ENCODE results near the gene TAOK3. TPM values are rescaled to one million over a fixed set of nuclear protein-coding genes. Genes with fewer than 3 reads are reported as not detected.
"Not testable (repeated sequence)": the region's sequence is repeated elsewhere in the genome, so short reads cannot be mapped to it uniquely, and the experiment has no call there.

Gene TAOK3
- polyA plus RNA-seq, 3 donors from 2014 or later, result 62.1 to 162 (median 75.4) TPM

DNA sequence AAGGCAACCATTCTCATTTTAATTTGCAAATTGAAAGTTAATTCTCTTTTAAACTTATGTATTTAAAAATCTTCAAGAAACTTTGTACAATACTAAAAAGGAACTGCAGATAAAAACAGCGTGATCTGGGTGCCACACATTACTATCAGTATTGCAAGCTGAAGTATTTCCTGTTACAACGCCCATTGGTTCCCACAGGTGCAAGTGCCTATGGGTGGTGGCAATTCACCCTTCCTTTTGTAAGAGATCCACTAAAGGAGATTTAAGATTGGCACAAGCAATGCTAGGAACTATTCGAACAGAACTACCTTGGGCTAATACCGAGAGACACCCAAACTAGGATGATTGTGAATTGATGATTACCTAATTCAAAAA is 13.2 kb downstream of the TAOK3 start:
- Mint-ChIP-seq H3K27me3 (ENCODE audit: low read depth in 3 of 3) (no peaks in the 10 kb centered on the region), H3K27ac (peak overlapping the region; percentile 92 to 98 (median 95)), H3K4me3 (peak overlapping the region; percentile 88 to 100 (median 94)), H3K4me1 (peaks cover 66 to 79% of the 10 kb centered on the region in 2 donors), H3K36me3 (peaks cover 0 to 3% (median 0%) of the 10 kb centered on the region in 3 donors), H3K9me3 (no peaks in the 10 kb centered on the region)
- peak in 2 of 3 donors; percentile 46 to 49 for DNase-seq

DNA sequence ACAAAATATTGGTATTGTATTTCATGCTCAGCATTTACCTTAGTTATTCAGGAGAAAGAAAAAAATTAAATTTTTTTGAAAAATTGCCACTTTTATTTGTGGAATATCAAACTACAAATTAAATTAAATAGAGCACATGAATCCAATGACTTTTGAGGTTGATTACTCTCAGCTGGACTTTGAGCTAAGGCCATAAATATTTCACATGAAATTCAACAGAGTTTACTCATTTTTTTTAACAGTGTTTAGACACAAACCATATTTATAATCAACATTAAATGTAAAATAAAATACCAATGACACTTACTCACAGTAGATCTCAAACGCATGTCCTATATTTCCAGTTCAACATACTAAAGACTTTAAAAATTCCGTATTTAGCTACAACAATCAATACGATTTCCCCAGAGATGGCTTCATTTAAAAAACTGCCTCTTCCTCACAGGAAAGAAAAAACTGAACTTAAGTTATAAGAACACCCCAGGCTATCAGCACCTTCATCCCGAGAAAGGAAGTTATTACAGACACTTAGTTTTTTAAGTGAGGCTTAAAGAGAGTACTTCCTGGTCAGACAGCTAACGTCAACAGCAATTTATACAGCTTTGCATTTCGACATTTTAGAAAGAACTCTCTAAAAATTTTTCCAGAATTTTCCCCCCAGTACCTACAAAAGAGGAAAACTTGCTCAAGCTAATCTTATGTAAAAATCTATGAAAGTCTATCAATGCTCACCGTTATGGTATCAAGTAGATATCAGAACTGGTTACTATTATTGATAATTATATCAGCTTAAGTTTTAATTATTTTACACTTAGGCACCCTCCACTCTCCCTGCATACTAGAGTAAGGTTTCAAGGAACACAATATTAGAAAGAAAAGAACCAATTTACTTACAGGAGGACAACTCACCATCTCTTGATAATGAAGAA is 13.8 kb downstream of the TAOK3 start:
- Mint-ChIP-seq H3K27ac (peak overlapping the region; percentile 92 to 98 (median 95)), H3K27me3 (ENCODE audit: low read depth in 3 of 3) (no peaks in the 10 kb centered on the region), H3K4me3 (peak overlapping the region; percentile 88 to 100 (median 94)), H3K9me3 (no peaks in the 10 kb centered on the region), H3K36me3 (peaks cover 3 to 6% (median 4%) of the 10 kb centered on the region in 3 donors), H3K4me1 (peaks cover 67 to 79% of the 10 kb centered on the region in 2 donors)
- peak in 2 of 3 donors; percentile 25 to 30 for DNase-seq

DNA sequence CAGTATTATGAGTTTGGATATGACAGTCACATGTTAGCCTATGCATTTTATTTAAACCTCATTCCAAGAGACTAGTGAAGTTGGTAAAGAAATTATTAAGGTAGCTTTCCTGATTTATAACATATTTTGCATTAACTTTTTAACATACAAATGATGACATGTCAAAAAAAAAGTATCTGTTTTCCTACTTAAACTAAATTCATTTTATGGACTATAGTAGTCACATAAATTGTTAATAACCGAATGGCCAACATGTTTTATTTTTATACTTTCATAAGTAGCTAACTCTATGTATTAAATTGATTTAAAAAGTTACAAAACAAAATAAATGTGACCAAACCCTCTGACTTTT is 14.7 kb downstream of the TAOK3 start:
- Mint-ChIP-seq H3K36me3 (peaks cover 3 to 10% (median 6%) of the 10 kb centered on the region in 3 donors), H3K4me3 (peak overlapping the region; percentile 88 to 100 (median 94)), H3K27ac (peak overlapping the region; percentile 92 to 98 (median 95)), H3K27me3 (ENCODE audit: low read depth in 3 of 3) (no peaks in the 10 kb centered on the region), H3K4me1 (peaks cover 70 to 80% of the 10 kb centered on the region in 2 donors), H3K9me3 (no peaks in the 10 kb centered on the region)
- DNase-seq, result no peak

DNA sequence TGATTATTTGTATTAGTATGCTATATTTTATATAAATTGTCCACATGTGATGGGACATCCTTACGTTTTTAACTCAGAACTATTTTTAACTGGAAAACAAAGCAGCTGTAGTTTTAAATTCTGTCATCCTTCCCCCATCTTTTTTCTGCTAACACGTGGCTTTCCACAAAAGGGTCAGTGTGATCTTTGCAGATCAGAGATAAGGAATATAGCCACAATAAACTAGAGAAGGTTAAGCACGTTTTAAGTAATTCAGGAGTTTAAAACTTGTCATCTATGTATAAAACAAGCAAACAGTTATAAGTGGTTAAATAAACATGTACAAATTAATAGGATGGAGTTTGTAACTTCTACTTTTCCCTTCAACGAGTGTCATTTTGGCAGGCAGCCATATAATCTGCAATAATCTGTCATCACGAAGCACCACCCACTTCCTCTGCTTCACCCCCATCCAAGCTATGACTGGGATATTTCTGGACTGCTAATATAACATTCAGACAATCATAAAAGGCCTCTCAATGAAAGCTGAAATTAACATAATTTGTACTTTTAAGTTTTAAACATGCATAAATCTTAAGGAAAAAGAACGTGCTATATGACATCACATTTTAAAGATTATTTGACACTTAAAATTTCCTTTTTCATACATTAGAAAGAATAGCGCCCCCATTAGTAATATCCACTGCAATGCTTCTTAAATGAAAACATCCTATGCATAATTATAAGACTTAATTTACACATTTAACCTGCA is 15.3 kb downstream of the TAOK3 start:
- peak; percentile 65 to 71 (median 70) for DNase-seq
- peak overlapping the region; percentile 88 to 100 (median 94) for H3K4me3 Mint-ChIP-seq
- H3K27ac Mint-ChIP-seq, result peak overlapping the region; percentile 77 to 98 (median 93)
- H3K27me3 Mint-ChIP-seq (ENCODE audit: low read depth in 3 of 3), result no peaks in the 10 kb centered on the region
- no peaks in the 10 kb centered on the region for H3K9me3 Mint-ChIP-seq
- peaks cover 73 to 82% of the 10 kb centered on the region in 2 donors for H3K4me1 Mint-ChIP-seq
- peaks cover 3 to 11% (median 6%) of the 10 kb centered on the region in 3 donors for H3K36me3 Mint-ChIP-seq

DNA sequence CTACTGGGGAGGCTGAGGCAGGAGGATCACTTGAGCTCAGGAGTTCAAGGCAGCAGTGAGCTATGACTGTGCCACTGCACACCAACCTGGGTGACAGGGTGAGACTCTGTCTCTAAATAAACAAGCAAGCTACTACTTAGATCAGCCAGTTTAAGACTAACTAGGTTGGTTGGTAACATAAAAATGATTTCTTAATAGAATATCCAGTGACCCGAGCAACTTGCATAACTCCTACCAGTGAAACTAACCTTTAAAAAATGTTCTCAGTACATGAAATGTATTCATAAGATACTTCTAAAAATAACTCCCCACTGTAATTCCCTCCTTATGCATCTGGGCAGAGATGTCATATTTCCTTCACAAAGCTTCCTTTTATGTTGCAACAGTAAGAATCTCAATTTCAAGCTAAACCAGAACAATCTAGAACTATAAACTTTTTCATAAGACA is 15.9 kb downstream of the TAOK3 start:
- H3K36me3 Mint-ChIP-seq, result peaks cover 3 to 11% (median 6%) of the 10 kb centered on the region in 3 donors
- no peaks in the 10 kb centered on the region for H3K27me3 Mint-ChIP-seq (ENCODE audit: low read depth in 3 of 3)
- peaks cover 72 to 78% of the 10 kb centered on the region in 2 donors for H3K4me1 Mint-ChIP-seq
- peak overlapping the region; percentile 88 to 100 (median 94) for H3K4me3 Mint-ChIP-seq
- H3K9me3 Mint-ChIP-seq, result no peaks in the 10 kb centered on the region
- no peak for DNase-seq
- H3K27ac Mint-ChIP-seq, result peak overlapping the region; percentile 77 to 98 (median 93)

DNA sequence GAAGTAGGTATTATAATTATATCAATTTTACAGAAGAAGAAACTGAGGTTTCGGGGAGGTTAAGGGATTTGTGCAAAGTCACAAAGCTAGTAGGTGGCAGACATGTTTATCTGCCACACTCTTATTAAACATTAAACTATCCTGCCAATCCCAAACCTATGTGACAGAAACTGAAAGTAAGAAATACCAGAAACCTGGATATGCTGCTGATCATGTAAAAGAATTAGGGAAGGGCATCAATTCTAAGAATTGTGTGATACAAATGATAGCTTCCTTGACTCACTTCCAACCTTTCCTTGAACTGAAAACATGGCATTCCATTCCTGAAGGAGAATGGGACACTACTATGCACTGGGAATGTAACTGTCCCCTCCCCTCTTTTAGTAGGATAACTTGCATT is 16.9 kb downstream of the TAOK3 start:
- Mint-ChIP-seq H3K4me1 (peaks cover 75 to 88% of the 10 kb centered on the region in 2 donors), H3K36me3 (peaks cover 3 to 11% (median 6%) of the 10 kb centered on the region in 3 donors), H3K9me3 (no peaks in the 10 kb centered on the region), H3K27me3 (ENCODE audit: low read depth in 3 of 3) (no peaks in the 10 kb centered on the region), H3K4me3 (peak overlapping the region in 4 of 5 donors; percentile 15 to 60 (median 48)), H3K27ac (peak overlapping the region; percentile 61 to 98 (median 90))
- DNase-seq, result no peak

DNA sequence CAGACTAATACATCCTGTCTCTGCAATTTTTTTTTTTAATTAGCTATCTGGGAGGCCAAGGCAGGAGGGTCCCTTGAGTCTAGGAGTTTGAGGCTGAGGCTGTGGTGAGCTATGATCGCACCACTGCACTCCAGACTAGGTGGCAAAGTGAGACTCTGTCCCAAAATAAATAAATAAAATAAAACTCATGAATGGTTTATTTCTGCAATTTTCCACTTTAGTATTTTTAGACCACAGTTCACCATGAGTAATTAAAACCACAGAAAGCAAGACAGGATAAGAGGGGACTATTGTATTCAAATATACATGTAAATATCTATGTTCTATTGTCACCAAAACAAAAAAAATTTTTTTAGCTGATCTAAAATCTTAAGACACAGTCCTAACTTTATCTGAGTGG is 17.8 kb downstream of the TAOK3 start:
- Mint-ChIP-seq H3K9me3 (no peaks in the 10 kb centered on the region), H3K4me3 (peak overlapping the region in 3 of 5 donors; percentile 26 to 55 (median 48)), H3K36me3 (peaks cover 3 to 11% (median 6%) of the 10 kb centered on the region in 3 donors), H3K27ac (peak overlapping the region; percentile 34 to 98 (median 72)), H3K27me3 (ENCODE audit: low read depth in 3 of 3) (no peaks in the 10 kb centered on the region), H3K4me1 (peaks cover 75 to 89% of the 10 kb centered on the region in 2 donors)
- no peak for DNase-seq

DNA sequence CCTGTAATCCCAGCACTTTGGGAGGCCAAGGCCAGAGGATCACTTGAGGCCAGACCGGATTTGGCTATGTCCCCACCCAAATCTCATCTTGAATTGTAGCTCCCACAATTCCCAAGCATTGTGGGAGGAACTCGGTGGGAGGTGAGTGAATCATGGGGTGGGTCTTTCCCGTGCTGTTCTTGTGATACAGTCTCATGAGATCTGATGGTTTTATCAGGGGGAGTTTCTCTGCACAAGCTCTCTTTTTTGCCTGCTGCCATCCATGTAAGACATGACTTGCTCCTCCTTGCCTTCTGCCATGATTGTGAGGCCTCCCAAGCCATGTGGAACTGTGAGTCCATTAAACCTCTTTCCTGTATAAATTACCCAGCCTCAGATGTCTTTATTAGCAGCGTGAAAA is 18.2 kb downstream of the TAOK3 start:
- not testable (repeated sequence) for H3K27me3 Mint-ChIP-seq (ENCODE audit: low read depth in 3 of 3); DNase-seq; H3K9me3 Mint-ChIP-seq
- Mint-ChIP-seq H3K4me1 (peaks cover 71 to 89% of the 10 kb centered on the region in 2 donors), H3K36me3 (peaks cover 3 to 11% (median 4%) of the 10 kb centered on the region in 3 donors), H3K4me3 (peak overlapping the region in 3 of 5 donors; percentile 11 to 55 (median 52)), H3K27ac (peak overlapping the region; percentile 51 to 98 (median 75))

DNA sequence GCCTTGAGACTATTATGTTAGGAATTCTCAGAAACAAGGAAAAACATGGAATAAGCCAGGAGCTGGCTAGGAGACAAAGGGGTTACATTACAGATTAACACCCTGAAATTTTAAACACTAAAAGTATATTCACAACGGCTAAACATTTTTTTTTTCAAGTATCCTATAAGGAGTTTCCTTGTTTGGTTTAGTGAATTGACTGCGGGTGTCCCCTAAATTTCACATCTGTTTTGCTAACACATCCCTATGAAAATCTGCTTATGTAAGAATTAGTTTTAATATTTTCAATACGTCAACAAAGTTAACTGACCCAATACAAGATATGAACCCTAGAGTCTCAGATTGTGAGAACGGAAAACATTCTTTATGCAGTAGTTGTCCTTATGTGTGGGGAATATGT is 19.0 kb downstream of the TAOK3 start:
- Mint-ChIP-seq H3K27ac (peak overlapping the region in 5 of 6 donors; percentile 19 to 81 (median 51)), H3K36me3 (peaks cover 3 to 11% (median 4%) of the 10 kb centered on the region in 3 donors), H3K4me3 (peak overlapping the region in 1 of 5 donors; percentile 26), H3K4me1 (peaks cover 67 to 88% of the 10 kb centered on the region in 2 donors), H3K9me3 (no peaks in the 10 kb centered on the region), H3K27me3 (ENCODE audit: low read depth in 3 of 3) (no peaks in the 10 kb centered on the region)
- DNase-seq, result no peak

DNA sequence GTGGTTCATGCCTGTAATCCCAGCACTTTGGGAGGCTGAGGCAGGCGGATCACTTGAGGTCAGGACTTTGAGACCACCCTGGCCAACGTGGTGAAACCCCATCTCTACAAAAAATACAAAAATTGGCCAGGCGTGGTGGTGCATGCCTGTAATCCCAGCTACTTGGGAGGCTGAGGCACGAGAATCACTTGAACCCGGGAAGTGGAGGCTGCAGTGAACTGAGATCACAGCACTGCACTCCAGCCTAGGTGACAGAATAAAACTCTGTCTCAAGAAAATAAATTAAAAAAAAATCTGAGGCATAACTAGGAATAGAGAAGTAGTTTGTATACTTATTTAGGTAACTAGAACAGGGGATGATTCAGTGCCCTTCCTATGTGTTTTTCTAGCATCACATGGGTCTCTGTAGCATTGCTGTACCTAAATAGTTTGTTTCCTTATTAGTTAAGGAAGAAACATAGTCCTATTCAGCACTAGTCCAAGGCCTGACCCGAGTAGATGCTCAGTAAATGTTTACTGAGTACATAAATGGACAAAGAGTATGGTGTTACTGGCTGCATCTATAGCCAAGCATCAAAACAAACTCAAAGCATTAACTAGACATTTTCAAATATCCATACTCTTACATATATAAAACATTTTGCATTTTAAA is 21.7 kb downstream of the TAOK3 start:
- peaks cover 66 to 88% of the 10 kb centered on the region in 2 donors for H3K4me1 Mint-ChIP-seq
- no peaks in the 10 kb centered on the region for H3K9me3 Mint-ChIP-seq
- no peak for DNase-seq
- no peak overlapping the region for H3K4me3 Mint-ChIP-seq
- H3K27ac Mint-ChIP-seq, result peak overlapping the region in 1 of 6 donors; percentile 36
- H3K27me3 Mint-ChIP-seq (ENCODE audit: low read depth in 3 of 3), result no peaks in the 10 kb centered on the region
- peaks cover 3 to 11% (median 4%) of the 10 kb centered on the region in 3 donors for H3K36me3 Mint-ChIP-seq

DNA sequence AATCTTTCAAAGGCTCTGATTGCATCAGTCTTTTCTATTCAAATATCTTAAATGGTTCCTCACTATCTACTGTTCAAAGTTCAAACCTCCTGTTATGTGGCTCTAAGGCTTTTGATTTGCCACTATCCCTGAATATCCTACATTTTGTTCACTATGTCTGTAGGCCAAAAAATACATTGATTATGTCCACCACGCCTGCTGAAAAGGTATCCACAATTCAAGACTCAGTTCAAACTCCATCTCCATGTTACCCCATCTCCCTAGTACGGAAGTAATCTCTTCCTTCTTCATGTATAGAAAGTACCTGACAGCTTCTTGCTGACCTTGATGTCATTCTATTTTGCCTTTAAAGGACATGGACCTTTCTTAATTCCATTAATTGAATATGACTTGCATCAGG is 24.8 kb downstream of the TAOK3 start:
- peak overlapping the region; percentile 54 to 81 (median 68) for H3K27ac Mint-ChIP-seq
- no peaks in the 10 kb centered on the region for H3K9me3 Mint-ChIP-seq
- peak overlapping the region in 4 of 5 donors; percentile 21 to 68 (median 29) for H3K4me3 Mint-ChIP-seq
- H3K36me3 Mint-ChIP-seq, result peaks cover 0 to under 1% (median 0%) of the 10 kb centered on the region in 3 donors
- DNase-seq, result no peak
- no peaks in the 10 kb centered on the region for H3K27me3 Mint-ChIP-seq (ENCODE audit: low read depth in 3 of 3)
- peaks cover 55 to 81% of the 10 kb centered on the region in 2 donors for H3K4me1 Mint-ChIP-seq

DNA sequence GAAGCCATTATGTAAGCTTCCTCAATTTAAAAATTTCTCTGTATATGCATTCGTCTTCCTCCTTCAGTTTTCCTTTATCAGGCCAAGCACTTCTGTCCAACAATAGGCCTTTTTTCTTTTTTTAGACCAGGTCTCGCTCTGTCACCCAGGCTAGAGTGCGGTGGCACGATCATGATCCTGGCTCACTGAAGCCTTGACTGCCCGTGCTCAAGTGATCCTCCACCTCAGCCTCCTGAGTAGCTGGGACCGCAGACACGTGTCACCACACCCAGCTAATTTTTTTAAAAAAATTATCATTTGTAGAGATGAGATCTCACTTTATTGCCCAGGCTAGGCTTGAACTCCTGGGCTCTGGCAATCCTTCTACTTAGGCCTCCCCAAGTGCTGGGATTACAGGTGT is 25.8 kb downstream of the TAOK3 start:
- Mint-ChIP-seq H3K36me3 (no peaks in the 10 kb centered on the region), H3K9me3 (no peaks in the 10 kb centered on the region), H3K27me3 (ENCODE audit: low read depth in 3 of 3) (no peaks in the 10 kb centered on the region), H3K4me1 (peaks cover 58 to 87% of the 10 kb centered on the region in 2 donors), H3K4me3 (peak overlapping the region; percentile 21 to 68 (median 28)), H3K27ac (peak overlapping the region; percentile 32 to 79 (median 68))
- DNase-seq, result peak in 1 of 3 donors; percentile 15

DNA sequence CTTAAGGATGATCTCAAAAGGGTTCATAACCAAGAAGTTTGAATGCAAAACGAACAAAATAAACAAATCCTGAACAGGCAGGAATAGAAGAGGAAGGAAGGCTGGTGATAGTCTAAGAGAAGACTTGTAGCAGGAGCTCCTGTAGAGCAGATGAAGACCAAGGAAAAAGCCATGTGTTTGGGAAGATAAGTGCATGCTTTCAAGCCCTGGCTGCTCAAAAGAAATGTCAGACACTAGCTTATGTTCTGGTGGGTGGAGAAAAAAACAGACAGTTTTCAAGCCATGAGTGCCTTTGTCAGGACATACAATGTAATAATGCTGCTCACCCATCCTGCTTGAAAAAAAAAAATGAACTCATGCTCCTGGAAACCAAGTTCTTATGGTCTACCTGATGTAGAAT is 27.4 kb downstream of the TAOK3 start:
- Mint-ChIP-seq H3K4me3 (peak overlapping the region in 1 of 5 donors; percentile 2), H3K36me3 (no peaks in the 10 kb centered on the region), H3K27me3 (ENCODE audit: low read depth in 3 of 3) (no peaks in the 10 kb centered on the region), H3K4me1 (peaks cover 56 to 82% of the 10 kb centered on the region in 2 donors), H3K9me3 (no peaks in the 10 kb centered on the region), H3K27ac (peak overlapping the region; percentile 30 to 70 (median 44))
- no peak for DNase-seq

Measured in immature natural killer cell (primary cell).